ENCODE results near the gene FRYL. TPM values are rescaled to one million over a fixed set of nuclear protein-coding genes. Genes with fewer than 3 reads are reported as not detected.

The FRYL gene
- total RNA-seq, 4 donors from 2014 or later, result 62.5 to 119 (median 98.8) TPM

DNA sequence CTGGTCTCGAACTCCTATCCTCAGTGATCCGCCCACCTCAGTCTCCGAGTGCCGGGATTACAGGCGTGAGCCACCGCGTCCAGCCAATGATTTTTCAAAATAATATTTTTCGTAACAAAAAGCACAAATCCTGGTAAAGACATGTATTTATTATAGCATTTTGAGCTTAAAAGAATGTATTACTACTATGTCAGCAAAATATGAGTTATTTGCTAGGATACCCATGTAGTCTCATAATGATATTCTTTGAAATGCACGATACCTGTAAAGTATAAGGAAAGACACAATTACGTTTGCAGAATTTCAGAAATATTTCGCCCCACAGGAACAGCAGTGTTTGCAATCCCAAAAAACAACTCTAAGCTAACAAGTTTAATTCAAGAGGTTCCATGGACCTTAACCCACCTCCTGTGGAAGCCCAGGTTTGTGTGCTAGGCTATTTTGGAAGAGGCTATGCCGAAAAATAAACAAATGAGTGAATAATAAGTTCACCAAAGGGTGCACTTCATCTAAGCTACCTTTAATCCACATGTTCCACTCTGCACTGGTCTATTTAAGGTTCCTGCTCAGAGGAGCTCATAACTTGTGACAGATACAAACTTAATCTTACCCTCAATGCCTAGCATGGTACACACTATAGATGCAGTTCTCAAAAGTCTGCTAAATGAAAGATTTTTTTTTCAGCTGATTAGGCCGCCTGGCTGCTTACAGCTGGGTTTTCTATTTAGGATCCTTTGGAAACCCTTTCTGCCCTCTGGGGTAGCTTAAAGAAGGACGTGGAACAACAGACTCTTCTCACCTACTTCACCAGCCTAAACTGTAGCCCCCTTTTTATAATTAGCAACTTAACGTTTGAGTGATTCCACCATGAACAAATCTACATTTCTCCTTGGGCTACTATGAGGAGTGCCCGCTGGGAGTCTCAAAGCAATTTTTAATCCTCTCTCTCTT, 5.0 kb downstream of the FRYL start:
- intact Hi-C loops (cut with DNase I; ENCODE audit: low total_unique reads), result no loop called here
- Histone ChIP-seq H3K36me3 (no peaks in the 10 kb centered on the region), H3K4me1 (peaks cover 0 to 18% of the 10 kb centered on the region in 2 donors), H3K4me3 (no peak overlapping the region), H3K27ac (no peak overlapping the region), H3K9me3 (no peaks in the 10 kb centered on the region), H3K27me3 (no peaks in the 10 kb centered on the region)
- no peak for TF ChIP-seq POLR2A (IDR thresholded peaks at IDR 0.05)
- TF ChIP-seq, protein P1, sequence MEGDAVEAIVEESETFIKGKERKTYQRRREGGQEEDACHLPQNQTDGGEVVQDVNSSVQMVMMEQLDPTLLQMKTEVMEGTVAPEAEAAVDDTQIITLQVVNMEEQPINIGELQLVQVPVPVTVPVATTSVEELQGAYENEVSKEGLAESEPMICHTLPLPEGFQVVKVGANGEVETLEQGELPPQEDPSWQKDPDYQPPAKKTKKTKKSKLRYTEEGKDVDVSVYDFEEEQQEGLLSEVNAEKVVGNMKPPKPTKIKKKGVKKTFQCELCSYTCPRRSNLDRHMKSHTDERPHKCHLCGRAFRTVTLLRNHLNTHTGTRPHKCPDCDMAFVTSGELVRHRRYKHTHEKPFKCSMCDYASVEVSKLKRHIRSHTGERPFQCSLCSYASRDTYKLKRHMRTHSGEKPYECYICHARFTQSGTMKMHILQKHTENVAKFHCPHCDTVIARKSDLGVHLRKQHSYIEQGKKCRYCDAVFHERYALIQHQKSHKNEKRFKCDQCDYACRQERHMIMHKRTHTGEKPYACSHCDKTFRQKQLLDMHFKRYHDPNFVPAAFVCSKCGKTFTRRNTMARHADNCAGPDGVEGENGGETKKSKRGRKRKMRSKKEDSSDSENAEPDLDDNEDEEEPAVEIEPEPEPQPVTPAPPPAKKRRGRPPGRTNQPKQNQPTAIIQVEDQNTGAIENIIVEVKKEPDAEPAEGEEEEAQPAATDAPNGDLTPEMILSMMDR (IDR thresholded peaks at IDR 0.05), result no peak
- no peak for DNase-seq

- Histone ChIP-seq H3K4me3 (no peak overlapping the region), H3K36me3 (no peaks in the 10 kb centered on the region), H3K27ac (no peak overlapping the region), H3K9me3 (no peaks in the 10 kb centered on the region), H3K4me1 (peaks cover 0 to 18% of the 10 kb centered on the region in 2 donors), H3K27me3 (no peaks in the 10 kb centered on the region)
- TF ChIP-seq, protein P1 (IDR thresholded peaks at IDR 0.05), result no peak
- TF ChIP-seq POLR2A (IDR thresholded peaks at IDR 0.05), result no peak
- DNase-seq, result no peak
- intact Hi-C loops (cut with DNase I; ENCODE audit: low total_unique reads), result no loop called here
Observed at GRCh38 chr4:48772556-48772955, 7.5 kb downstream of the FRYL start.

DNA sequence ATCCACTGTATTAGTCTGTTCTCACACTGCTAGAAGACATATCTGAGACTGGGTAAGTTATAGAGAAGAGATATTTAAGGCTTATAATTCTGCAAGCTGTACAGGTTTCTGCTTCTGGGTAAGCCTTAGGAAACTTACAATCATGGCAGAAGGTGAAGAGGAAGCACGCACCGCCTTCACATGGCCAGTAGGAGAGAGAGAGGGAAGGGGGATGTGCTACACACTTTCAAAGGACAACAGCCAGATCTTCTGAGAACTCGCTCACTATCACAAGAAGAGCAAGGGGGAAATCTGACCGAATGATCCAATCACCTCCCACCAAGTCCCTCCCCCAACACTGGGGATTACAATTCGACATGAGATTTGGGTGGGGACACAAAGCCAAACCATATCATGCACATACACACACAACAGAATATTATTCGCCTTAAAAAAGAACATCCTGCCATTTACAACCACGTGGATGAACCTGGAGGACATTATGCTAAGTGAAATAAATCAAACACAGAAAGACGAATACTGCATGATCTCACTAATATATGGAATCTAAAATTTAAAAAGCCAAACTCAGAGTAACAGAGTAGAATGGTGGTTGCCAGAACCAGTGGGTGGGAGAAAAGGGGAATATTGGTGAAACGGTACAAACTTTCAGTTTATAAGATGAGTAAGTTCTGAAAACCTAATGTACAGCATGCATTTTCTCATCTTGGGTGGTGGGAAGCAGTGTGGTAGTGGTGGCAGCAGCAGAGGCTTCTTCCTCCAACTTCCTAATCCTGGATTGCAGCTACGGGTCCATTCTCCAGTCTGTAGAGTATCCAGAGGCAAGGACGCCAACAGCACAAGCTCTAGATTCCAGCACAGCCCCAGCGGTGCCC, 12.8 kb downstream of the FRYL start:
- intact Hi-C loops (cut with DNase I; ENCODE audit: low total_unique reads), result no loop called here
- H3K4me3 ChIP-seq, result no peak overlapping the region
- H3K4me1 ChIP-seq, result no peaks in the 10 kb centered on the region
- TF ChIP-seq POLR2A (IDR thresholded peaks at IDR 0.05), result no peak
- TF ChIP-seq, protein P1 (IDR thresholded peaks at IDR 0.05), result no peak
- no peaks in the 10 kb centered on the region for H3K9me3 ChIP-seq
- H3K36me3 ChIP-seq, result no peaks in the 10 kb centered on the region
- no peaks in the 10 kb centered on the region for H3K27me3 ChIP-seq
- no peak for DNase-seq
- H3K27ac ChIP-seq, result no peak overlapping the region

DNA sequence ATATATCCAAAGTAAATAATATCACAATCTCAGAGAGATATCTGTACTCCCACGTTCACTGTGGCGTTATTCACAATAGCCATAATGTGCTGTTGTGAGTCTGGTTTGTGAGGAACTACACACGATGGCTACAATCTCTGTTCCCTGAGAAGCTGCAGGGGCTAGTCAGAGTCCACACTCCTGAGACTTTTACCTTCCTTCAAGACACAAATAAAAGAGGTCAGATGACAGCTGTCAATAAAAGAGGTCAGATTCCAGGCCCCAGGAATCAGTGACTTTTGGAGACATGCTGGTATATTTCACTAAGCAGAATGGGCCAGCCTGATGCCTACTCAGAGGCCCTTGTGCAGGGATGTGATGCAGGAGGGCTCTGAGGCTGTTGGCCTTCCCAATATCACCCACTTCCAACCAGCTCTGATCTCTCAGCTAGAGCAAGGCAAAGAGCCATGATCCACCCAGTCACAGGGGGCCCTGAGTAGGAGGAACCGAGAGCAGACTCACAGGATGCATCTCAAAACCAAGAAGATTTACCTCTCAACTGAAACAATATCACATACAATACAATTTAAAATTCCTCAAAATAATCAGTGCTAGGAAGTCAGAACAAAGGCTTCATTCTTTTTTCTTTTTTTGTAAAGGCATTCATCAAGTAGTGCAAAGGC, 13.8 kb downstream of the FRYL start:
- H3K27me3 ChIP-seq, result no peaks in the 10 kb centered on the region
- no peaks in the 10 kb centered on the region for H3K36me3 ChIP-seq
- DNase-seq, result no peak
- TF ChIP-seq POLR2A (IDR thresholded peaks at IDR 0.05), result no peak
- TF ChIP-seq, protein P1 (IDR thresholded peaks at IDR 0.05), result no peak
- no peaks in the 10 kb centered on the region for H3K4me1 ChIP-seq
- no peaks in the 10 kb centered on the region for H3K9me3 ChIP-seq
- no peak overlapping the region for H3K27ac ChIP-seq
- intact Hi-C loops (cut with DNase I; ENCODE audit: low total_unique reads), result no loop called here
- no peak overlapping the region for H3K4me3 ChIP-seq

All from uterus (tissue), 4 donors.